D721Med (cell line): ENCODE data around the gene FRY.

Experiments used
- DNase-seq: peaks from one replicate; pipeline ENCODE4 v3.0.0; 2011; ENCODE audit warnings: low spot score; ENCODE audit not compliant: insufficient read length
- FAIRE-seq: peaks from 2 replicates; lab custom pipeline; 2011; peaks lifted over from hg19 to GRCh38; lab: Jason Lieb, UNC
- TF ChIP-seq, protein P1 (sequence below): IDR thresholded peaks from 2 replicates; pipeline ENCODE4 v1.5.1; 2012; ENCODE audit warnings: mild to moderate bottlenecking, control low read depth; ENCODE audit not compliant: insufficient read depth; ENCODE audit errors: missing control alignments

The FRY gene

DNA sequence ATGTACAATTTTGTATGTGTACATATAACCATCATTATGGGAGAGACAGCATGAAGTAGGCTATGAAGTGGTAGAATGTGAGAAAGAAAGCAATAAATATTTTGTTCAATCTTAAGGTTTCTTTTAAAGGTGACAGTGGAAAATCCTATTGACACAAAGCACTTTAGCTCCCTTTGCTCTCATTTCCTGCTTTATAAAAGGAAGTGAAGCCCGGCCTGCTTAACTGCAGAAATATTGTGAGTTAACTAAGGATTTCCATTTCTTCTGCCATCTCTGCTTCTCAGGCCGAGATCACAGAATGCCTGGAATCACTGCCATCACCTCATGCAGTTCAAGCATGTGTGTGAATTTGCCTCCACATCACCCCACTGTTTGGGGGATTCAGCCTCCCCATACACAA is 83.5 kb downstream of the FRY start:
- TF ChIP-seq, protein P1, sequence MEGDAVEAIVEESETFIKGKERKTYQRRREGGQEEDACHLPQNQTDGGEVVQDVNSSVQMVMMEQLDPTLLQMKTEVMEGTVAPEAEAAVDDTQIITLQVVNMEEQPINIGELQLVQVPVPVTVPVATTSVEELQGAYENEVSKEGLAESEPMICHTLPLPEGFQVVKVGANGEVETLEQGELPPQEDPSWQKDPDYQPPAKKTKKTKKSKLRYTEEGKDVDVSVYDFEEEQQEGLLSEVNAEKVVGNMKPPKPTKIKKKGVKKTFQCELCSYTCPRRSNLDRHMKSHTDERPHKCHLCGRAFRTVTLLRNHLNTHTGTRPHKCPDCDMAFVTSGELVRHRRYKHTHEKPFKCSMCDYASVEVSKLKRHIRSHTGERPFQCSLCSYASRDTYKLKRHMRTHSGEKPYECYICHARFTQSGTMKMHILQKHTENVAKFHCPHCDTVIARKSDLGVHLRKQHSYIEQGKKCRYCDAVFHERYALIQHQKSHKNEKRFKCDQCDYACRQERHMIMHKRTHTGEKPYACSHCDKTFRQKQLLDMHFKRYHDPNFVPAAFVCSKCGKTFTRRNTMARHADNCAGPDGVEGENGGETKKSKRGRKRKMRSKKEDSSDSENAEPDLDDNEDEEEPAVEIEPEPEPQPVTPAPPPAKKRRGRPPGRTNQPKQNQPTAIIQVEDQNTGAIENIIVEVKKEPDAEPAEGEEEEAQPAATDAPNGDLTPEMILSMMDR, result no peak
- no peak for FAIRE-seq
- DNase-seq, result no peak

DNA sequence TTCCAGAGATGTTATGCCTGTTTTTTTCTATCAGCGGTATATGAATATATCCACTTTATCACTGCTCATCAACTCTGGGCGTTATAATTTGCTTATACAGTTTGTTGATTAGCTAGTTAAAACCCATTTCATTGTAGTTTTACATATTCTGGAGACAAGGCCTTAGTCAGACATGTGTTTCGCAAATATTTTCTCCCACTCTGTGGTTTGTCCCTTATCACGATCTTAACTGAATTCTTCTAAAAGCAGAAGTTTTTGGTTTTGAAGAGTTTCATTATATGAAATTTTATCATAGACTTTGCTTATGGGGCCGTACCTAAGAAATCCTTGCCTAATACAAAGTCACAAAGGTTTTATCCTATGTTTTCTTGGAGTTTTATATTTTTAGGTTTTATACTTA is 84.6 kb downstream of the FRY start:
- DNase-seq (no peak), FAIRE-seq (no peak)
- TF ChIP-seq, protein P1, result no peak

DNA sequence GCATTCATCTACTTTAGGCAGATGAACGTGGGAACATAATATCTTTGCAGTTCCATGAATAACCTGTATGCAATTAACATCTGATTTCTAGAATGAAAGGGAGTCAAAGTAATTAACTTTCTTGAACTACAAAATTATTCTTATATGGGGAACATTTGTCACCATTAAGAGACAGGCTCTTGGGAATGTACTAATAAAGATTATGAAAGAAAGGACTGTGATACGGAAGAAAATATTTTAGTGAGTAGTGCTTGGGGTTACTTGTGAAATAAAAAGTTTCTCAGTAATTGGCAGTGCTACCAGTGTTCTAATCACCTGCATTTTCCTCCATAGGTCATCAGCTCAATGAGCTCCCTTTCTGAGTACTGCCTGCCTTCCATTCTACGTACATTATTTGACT is 85.4 kb downstream of the FRY start:
- TF ChIP-seq, protein P1, result no peak
- FAIRE-seq (no peak), DNase-seq (no peak)

DNA sequence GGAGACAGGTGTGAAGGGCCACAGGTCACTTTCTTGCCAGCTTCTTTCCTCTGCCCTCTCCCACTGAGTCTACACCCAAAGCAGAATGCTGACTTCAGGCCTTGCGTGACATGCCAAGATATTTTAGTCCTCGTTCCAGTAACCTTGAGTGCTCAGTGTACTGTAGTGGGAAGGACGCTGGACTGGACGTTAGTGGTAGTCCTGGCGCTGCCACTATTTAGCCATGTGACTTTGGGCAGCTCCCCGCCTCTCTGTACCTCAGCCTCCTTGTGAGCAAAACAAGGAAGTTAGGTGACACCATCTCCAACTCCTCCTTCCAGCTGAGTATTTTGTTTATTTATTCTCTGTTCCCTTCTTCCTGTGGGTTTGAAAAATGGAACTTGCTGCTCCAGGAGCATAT is 86.1 kb downstream of the FRY start:
- no peak for FAIRE-seq

DNA sequence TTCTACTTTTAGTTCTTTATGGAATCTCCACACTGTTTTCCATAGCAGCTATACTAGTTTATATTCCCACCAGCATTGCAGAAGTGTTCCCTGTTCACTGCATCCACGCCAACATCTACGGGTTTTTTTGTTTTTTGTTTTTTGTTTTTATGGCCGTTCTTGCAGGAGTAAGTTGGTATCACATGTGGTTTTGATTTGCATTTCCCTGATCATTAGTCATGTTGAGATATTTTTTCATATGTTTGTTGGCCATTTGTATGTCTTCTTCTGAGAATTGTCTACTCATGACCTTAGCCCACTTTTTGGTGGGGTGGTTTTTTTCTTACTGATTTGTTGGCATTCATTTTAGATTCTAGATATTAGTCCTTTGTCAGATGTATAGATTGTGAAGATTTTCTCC is 89.7 kb downstream of the FRY start:
- FAIRE-seq (no peak), DNase-seq (no peak)
- TF ChIP-seq, protein P1, result no peak

More for the DNA sequence above, 86.1 kb downstream of the FRY start:
- TF ChIP-seq, protein P1, result no peak
- DNase-seq, result no peak

DNA sequence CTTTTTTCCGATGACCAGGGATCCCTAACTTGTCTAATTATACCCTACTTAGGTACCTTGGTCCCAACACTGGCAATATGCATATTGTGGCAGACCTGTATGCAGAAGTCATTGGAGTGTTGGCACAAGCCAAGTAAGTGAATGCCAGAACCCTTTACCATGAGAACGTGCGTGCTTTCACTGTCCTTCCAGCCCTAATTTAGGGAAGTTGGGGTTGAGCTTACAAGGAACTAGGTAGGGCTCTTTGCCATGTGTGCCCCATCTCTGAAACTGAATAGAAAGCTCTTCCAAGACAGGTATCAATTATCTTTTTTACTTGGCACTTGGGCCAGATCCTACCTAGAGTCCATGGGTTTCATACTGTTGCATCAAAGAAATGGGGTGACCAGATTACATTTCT is 93.2 kb downstream of the FRY start:
- DNase-seq (no peak), FAIRE-seq (no peak)
- TF ChIP-seq, protein P1, result no peak

DNA sequence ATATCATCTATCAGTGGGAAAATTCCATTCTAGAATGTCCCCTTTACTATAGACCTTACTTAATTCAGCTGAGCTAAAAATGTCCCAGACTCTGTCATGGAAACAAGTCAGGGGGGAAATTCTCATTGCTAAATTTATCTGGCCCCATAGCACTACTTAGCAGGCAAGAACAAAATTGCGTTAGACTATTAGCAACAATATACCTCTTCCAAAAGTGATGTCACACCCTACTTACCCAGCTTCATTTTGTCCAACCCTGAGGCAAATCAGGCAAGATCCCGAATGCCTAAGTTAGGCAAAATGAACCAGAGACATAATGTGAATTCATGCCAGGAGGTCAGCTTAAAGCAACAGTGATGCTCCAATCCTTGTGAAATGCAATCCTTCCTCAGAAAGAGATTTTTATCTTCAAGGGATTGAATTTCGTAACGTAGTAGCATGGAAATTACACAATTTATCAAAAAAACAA is 93.7 kb downstream of the FRY start:
- FAIRE-seq (no peak), DNase-seq (no peak)
- TF ChIP-seq, protein P1, result no peak
